ENCODE measurements around the gene PPP6R2.

- TF ChIP-seq POLR2A (IDR thresholded peaks at IDR 0.05; ENCODE audit: low read depth, low read length) = no peak
- no peak for TF ChIP-seq CTCF (conservative IDR thresholded peaks at IDR 0.05; ENCODE audit: low read depth, low read length)
- TF ChIP-seq ELK1 (IDR thresholded peaks at IDR 0.05; ENCODE audit: borderline replicate concordance, low read depth, low read length) = no peak
- TF ChIP-seq SMC3 (IDR thresholded peaks at IDR 0.05; ENCODE audit: low read depth, low read length) = no peak
- TF ChIP-seq USF2 (IDR thresholded peaks at IDR 0.05; ENCODE audit: low read depth, low read length) = no peak
- TF ChIP-seq RCOR1 (IDR thresholded peaks at IDR 0.05; ENCODE audit: insufficient replicate concordance, low read length) = no peak
- no peak for TF ChIP-seq RAD21 (IDR thresholded peaks at IDR 0.05; ENCODE audit: low read length)
These were observed 76.9 kb downstream of the PPP6R2 start for GRCh38 chr22:50420015-50420414.
